ENCODE results near the gene GRK5. TPM values are rescaled to one million over a fixed set of nuclear protein-coding genes. Genes with fewer than 3 reads are reported as not detected.
A peak's percentile ranks its signal among the peaks of the same experiment; 100 is the strongest.

GRK5 gene
- total RNA-seq, 1 donor = 20.5 TPM

DNA sequence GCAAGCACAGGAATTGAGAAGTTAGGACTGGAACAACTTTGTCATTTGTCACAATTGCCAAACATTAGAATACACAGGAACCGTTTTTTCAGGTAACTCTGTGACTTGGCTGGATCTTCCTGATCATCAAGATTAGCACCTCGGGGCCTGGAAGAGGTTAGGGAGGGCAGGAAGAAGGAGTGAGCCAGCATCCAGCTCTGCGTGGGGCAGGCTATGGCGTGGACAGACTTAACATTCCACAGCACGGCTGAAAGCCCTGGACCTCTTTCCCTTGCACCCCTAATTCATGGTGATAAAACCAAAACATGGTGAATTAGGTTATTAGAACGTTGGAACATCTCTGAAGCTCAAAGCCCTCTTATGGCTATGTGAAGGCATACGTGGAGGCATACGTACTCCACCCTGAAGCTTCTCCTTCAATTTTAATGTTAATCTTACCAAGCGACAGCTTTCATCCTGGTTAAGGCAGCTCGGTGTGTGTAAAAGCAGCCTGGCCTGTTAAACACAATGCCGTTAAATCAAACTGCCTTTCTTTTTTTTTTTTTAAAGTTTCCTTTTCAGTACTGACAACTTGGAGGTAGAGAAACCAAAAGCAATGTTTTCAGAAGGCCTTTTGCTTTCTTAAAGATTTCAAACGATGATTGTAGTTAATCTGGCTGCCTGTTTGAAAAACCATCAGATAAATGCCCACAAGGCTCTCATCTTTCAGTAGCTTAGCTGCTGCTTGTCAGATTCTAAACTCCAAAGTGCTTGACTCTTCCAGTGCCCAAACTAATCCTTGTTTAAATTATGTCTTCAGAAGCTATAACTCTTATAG lies 4.5 kb downstream of the GRK5 start:
- TF ChIP-seq, protein P1, sequence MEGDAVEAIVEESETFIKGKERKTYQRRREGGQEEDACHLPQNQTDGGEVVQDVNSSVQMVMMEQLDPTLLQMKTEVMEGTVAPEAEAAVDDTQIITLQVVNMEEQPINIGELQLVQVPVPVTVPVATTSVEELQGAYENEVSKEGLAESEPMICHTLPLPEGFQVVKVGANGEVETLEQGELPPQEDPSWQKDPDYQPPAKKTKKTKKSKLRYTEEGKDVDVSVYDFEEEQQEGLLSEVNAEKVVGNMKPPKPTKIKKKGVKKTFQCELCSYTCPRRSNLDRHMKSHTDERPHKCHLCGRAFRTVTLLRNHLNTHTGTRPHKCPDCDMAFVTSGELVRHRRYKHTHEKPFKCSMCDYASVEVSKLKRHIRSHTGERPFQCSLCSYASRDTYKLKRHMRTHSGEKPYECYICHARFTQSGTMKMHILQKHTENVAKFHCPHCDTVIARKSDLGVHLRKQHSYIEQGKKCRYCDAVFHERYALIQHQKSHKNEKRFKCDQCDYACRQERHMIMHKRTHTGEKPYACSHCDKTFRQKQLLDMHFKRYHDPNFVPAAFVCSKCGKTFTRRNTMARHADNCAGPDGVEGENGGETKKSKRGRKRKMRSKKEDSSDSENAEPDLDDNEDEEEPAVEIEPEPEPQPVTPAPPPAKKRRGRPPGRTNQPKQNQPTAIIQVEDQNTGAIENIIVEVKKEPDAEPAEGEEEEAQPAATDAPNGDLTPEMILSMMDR (IDR thresholded peaks at IDR 0.05; ENCODE audit: insufficient read depth, low read length) = no peak
- DNase-seq (ENCODE audit: low read depth) = peak; percentile 59
- peak overlapping the region; percentile 29 for H3K4me3 ChIP-seq (ENCODE audit: low read depth, low read length)

DNA sequence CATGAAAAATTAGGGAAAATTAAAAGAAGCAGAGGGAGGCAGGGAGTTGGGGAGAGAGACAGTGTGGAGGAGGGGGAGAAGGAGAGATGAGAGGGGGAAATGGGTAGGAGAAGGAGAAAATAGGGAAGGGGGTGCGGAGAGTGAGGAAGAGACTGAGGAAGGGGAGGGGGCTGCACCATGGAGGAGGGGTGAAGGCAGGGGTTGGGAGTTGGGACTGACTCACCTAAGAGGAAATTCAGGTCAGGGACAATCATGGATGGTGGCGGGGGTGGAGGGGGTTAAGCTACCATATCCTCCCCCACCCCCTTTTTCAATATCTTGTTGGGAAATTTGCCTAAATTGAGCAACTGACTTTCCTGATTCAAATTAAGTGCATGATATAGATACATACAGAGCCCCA lies 8.0 kb downstream of the GRK5 start:
- TF ChIP-seq, protein P1 (IDR thresholded peaks at IDR 0.05; ENCODE audit: insufficient read depth, low read length) = no peak
- H3K4me3 ChIP-seq (ENCODE audit: low read depth, low read length) = no peak overlapping the region
- no peak for DNase-seq (ENCODE audit: low read depth)

DNA sequence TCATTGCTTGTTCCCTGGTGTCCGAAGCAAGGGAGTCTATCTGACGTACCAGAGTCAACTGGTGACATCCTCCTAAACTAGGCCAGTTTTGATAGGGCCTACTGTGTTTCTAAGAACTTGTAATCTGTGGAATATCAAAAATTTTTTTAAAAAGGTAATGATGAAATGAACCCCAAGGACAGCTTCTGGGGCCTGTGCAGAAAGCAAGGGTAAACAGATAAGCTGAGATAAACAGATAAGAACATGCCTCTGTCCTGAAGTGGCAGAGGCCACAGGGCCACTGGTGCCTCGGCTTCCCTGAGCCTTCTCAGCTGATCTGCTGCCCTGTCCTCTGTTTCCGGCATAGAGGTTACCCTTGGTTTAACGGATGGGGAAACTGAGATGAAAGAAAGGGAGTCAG lies 8.8 kb downstream of the GRK5 start:
- TF ChIP-seq, protein P1 (IDR thresholded peaks at IDR 0.05; ENCODE audit: insufficient read depth, low read length) = no peak
- no peak for DNase-seq (ENCODE audit: low read depth)
- no peak overlapping the region for H3K4me3 ChIP-seq (ENCODE audit: low read depth, low read length)

DNA sequence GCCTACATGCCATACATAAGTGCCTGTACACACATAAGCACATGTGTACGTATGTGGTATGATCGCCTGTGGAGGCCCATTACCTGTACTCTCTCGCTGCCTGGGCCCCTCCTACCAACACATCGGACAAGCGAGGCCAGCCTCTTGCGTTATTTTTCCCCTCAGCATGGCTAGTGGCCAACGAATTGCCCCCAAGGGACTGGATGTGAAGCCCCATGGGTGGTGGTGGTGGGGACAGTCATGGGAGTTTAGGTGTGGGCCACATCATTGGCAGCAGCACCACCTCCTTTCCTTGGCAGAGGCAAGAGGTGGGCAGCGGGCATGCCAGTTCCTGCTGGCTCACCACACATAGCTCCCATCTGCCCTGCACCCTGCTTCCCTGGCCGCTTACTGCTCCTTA lies 10.0 kb downstream of the GRK5 start:
- no peak overlapping the region for H3K4me3 ChIP-seq (ENCODE audit: low read depth, low read length)
- TF ChIP-seq, protein P1 (IDR thresholded peaks at IDR 0.05; ENCODE audit: insufficient read depth, low read length) = no peak
- no peak for DNase-seq (ENCODE audit: low read depth)

DNA sequence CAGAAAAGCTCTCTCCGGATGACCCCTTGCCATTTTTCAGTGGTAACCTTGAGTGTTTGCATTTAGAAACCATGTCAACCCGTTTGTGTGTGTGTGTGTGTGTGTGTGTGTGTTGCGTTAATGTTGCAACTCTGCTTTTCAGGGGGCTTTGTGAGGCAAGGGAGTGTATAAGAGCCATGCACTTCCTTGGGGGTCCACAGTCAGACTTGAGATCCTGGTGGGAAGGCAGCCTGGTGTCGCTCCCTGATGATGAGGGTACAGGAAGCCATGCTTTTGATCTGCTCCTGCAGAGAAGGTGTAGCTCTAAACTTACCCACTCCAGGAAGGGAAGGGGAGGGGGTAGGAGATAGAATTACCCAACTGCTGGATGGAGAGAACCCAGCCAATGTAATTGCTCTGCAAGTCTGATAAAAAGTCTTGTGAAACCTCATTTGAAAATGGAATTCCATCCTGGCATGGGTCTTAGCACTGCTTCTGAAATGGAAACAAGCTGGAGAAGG lies 10.7 kb downstream of the GRK5 start:
- DNase-seq (ENCODE audit: low read depth) = peak; percentile 92
- H3K4me3 ChIP-seq (ENCODE audit: low read depth, low read length) = no peak overlapping the region
- TF ChIP-seq, protein P1 (IDR thresholded peaks at IDR 0.05; ENCODE audit: insufficient read depth, low read length) = no peak

DNA sequence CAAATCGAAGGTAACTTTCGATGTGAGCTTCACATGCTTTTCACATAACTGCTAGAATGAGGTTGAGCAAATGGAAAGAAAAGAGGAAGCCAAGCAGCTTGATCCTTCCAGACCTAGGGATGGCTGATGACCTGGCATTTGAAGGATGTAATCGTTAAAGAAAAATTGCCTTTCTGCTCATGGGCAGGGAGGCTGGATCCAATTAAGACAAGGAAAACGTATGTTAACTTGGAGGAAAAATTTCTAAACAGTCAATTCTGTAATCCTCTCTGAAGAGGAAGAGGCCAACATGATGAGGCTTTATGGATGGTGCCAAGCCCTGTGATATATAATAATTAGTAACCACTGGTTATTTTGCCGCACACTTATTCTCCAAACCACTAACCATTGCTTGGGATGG lies 12.5 kb downstream of the GRK5 start:
- no peak overlapping the region for H3K4me3 ChIP-seq (ENCODE audit: low read depth, low read length)
- DNase-seq (ENCODE audit: low read depth) = peak; percentile 46

More for the DNA sequence above, 12.5 kb downstream of the GRK5 start:
- TF ChIP-seq, protein P1 (IDR thresholded peaks at IDR 0.05; ENCODE audit: insufficient read depth, low read length) = no peak

All from fibroblast of the aortic adventitia (primary cell).